GM19023 (cell line): ENCODE data around the gene ABCG4.
"Not testable (repeated sequence)": the region's sequence is repeated elsewhere in the genome, so short reads cannot be mapped to it uniquely, and the experiment has no call there.

Experiments
- ATAC-seq: cut with Tn5 transposase; IDR thresholded peaks from one replicate; pipeline ENCODE4 v1.9.1; 2021; ENCODE audit warnings: mild to moderate bottlenecking, moderate library complexity; ENCODE audit not compliant: unreplicated experiment

The ABCG4 gene

GRCh38 chr11:119115484-119116234, 33.2 kb upstream of the ABCG4 start:
- ATAC-seq, result no peak

DNA sequence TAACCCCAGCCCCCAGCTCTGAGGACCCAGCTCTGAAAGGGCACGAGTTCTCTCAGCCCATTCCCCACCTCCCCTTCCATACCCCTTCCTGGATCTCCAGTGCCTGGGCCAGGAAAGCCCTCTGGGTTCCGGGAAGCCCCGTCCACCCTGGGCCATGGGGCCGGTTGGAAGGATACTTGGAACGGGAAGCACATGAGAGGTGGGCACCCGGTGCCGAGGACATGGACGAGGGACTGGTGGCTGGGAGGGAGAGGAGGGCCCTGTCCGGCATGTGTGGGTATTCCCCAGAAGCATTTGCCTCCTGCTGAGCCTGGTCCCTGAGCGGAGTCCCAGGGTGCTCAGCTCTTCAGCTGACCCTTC, 32.6 kb upstream of the ABCG4 start:
- ATAC-seq, result no peak

DNA sequence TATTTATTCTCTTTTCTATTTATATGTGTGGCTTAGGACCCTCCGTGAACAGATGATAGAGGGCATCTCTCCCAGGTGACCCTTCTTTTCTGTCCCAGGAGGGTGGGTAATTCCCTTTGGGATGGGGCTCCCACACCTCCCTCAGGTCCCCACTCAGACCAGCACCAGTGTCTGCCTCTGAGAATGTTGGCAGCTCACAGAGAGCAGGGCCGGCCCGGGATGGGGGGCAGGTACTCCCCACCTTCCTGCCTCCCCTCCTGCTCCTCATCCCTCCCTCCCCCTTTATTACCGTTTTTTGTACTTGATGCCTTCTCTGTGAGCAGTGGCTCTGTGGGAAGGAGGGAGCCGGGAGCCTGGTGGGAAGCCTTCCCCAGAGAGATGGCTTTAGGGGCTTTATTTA, 32.3 kb upstream of the ABCG4 start:
- ATAC-seq, result no peak

GRCh38 chr11:119117004-119117706, 31.7 kb upstream of the ABCG4 start:
- ATAC-seq, result no peak

- ATAC-seq, result no peak
Measured at GRCh38 chr11:119118227-119118626, 30.6 kb upstream of the ABCG4 start.

DNA sequence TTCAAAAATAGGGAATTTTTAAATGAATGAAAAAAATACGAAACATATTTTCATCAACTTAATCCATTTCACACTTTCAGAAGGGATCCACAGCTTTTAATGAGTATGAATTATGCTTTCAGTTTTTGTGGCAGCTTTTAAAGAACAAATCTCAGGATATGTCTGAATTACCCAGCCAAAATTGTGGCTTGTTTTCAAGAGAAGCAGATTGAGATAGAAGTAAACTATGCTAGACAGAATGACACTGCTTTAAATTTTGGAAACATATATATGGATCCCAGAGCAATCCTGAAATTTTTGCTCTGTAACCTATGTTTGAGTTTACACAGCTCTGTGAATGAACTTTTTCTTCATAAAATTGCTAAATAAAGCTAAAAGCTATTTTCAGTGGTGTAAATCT, 29.9 kb upstream of the ABCG4 start:
- no peak for ATAC-seq

GRCh38 chr11:119120639-119121007, 28.2 kb upstream of the ABCG4 start:
- no peak for ATAC-seq

DNA sequence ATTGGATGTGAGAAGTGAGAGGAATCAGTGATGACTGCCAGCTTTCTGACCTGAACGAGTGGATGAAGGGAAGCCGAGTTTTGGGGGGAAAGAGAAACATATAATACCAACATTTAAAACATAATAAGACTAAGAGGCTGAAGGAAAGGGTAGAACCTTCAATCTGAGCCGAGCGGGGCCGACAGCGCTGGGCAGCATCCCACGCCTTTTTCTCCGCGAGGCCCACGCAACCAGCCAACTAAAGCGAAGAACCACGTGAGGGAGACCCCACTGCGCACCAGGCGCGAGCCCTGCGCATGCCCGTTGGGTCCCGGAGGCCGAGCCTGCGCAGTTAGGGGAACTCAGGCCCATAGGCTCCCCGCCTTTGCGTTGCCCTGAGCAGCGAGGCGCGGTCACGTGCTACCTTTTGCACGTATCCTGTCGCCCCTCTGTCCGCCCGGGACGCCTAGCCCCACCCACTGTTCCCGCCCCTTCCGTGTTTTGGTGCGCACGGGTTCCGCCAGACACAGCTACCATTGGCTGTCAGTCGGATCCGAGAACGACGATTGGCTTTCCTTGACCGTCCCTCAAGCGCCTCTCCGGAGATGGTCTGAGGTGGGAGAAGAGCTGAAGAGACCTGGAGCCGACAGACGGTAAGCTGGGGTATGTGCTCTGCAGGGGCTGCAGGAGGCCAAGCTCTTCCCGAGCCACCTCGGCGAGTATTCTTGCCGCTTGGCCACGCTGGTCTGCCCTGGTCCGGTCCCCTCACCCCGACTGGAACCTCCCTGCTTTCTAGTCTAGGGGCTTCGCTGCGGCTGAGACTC, 27.6 kb upstream of the ABCG4 start, which contains the start of gene HINFP:
TSS of gene HINFP (plus strand) at position 573 of the 803 bp plus-strand sequence. CDS start 5,365 bp downstream, outside the sequence.
- peak; percentile 96 for ATAC-seq

DNA sequence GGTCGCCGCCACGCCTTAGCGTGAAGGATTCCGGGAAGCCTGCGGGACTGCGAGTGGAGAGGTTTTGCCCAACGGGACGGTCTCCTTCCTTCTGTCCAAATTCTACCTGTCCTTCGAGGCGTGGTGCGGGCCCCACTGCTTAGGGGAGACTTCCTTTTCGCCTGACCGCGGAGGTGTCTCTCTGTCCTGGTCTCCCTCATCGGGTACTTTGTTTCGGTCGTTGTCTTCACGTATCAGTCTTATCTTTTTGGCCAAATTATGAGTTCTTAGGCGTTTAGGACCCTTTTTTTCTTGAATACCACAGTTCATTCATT, 27.1 kb upstream of the ABCG4 start:
- no peak for ATAC-seq

DNA sequence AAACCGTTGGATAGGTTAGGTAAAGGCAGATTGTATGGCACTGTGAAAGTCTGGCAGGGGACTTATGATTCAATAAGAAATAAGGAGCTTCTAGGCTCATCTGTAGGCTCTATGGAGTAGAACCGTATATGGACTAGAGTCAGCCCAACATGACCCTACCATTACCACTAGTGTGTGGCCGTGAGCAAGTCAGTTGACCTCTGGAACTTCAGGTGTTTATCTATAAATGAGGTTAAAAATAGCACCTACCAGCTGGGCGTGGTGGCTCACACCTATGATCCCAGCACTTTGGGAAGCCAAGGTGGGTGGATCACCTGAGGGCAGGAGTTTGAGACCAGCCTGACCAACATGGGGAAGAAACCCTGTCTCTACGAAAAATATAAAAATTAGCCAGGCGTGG, 23.0 kb upstream of the ABCG4 start:
- ATAC-seq, result no peak

GRCh38 chr11:119126675-119127268, 22.1 kb upstream of the ABCG4 start:
- no peak for ATAC-seq

GRCh38 chr11:119130662-119131061, 18.2 kb upstream of the ABCG4 start:
- ATAC-seq, result no peak

GRCh38 chr11:119134389-119134978, 14.4 kb upstream of the ABCG4 start:
- no peak for ATAC-seq

DNA sequence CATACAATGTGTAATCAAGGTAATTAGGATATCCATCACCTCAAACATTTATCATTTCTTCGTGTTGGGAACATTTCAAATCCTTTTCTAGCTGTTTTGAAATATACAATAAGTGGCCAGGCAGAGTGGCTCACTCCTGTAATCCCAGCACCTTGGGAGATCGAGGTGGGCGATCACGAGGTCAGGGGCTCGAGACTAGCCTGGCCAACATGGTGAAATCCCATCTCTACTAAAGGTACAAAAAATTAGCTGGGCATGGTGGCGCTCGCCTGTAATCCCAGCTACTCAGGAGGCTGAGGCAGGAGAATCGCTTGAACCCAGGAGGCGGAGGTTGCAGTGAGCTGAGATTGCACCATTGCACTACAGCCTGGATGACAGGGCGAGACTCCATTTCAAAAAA, 9.6 kb upstream of the ABCG4 start:
- not testable (repeated sequence) for ATAC-seq

DNA sequence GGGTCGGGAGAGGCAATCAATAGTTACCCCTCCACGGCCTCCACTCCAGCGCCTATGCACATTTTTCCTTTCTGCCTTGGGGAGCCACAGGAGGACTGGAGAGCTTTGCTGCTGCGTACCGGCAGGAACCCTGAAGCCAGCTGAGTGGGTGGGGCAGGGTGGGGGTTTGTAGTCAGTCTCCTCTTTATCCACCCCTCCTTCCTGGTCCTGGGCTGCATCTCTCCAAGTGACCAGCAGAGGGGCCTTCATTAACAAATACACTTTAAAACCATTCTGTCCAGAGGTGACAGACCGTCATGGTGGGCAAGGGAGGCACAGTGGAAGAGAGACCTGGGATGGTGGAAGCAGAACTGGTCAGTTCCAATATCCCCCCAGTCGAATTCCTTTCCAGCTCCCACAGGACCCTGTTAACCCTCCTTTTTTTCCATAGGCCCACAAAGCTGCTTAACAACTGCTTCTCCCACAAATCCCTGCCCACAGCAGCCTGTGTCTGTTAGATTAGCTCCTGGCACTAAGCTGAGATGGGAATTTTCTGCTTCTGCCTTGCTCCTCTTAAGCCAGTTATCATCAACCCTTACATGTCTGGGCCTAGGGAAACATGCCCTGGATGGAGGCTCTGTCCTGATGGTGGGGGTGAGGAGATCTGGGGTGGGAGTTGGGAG, 3.9 kb upstream of the ABCG4 start:
- peak; percentile 47 for ATAC-seq

GRCh38 chr11:119145551-119145950, 3.3 kb upstream of the ABCG4 start:
- ATAC-seq, result no peak

- no peak for ATAC-seq
Measured at GRCh38 chr11:119147604-119148333, 1.1 kb upstream of the ABCG4 start.

DNA sequence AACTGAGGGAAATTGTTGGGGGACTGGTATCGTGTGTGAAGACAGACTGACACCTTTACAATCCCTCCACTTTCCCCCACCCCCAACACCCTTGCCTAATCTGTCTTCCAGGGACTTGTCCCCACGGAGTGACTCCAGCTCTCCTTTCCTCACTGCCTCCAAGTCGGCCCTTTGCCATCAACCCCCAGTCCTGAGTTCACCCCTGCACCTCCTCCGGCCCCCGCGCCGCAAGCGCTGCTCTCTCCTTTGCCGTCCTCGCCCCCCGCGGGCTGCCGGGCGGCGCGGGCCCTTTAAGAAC, 183 bp upstream of the ABCG4 start:
- ATAC-seq, result no peak

DNA sequence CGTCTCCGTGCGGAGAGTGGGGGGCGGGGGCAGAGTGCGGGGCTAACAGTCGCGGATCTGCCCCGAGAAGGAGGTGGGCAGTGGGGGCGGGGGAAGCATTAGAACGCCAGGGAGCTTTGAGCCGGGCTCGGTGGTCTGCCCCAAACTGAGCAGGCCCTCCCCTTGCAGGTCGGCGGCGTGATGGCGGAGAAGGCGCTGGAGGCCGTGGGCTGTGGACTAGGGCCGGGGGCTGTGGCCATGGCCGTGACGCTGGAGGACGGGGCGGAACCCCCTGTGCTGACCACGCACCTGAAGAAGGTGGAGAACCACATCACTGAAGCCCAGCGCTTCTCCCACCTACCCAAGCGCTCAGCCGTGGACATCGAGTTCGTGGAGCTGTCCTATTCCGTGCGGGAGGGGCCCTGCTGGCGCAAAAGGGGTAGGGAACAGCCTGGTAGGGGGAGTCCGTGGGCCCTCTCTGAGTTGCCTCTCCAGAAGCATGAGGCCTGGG, 979 bp downstream of the ABCG4 start:
- ATAC-seq, result no peak

DNA sequence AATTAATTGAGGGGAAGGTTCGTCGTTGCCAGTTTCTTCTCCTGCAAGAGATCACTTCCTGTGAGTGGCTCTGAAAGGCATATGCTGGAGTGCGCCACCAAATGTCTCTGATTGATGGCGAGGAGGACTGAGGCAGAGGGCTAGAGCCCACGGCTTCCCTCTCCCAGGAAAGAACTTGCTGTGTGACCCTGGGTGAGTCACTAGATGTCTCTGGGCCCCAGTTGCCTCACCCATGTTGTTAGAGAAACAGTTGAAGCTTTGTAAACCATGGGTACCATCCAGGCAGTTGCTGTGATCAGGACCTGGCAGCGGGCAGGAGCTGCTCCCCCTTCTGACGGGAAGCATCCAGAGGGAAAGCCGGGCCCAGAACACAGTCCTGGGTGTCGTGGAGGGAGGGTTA, 3.2 kb downstream of the ABCG4 start:
- ATAC-seq, result no peak
